SK-N-SH (cell line): ENCODE data around the gene DLG4. TPM values are rescaled to one million over a fixed set of nuclear protein-coding genes. Genes with fewer than 3 reads are reported as not detected.

Experiments used
- CTCF ChIA-PET: fragments of 300-600, 350-600 bp; formaldehyde crosslinking; extraction: SDS; loops from one replicate; lab custom pipeline; 2021; lab: Yijun Ruan, JAX
- POLR2A ChIA-PET: fragments of 350-600 bp; sonication (Branson Sonifier 250); formaldehyde crosslinking; extraction: SDS; loops from one replicate; lab custom pipeline; 2020; ENCODE audit warnings: antibody characterized with exemption, inconsistent platforms; lab: Yijun Ruan, JAX
- DNase-seq: peaks from one replicate; pipeline ENCODE4 v3.0.0; 2012
- H2AFZ ChIP-seq: fragments of 200-600 bp; sonication (generic); 2 replicates; pipeline ENCODE4 v1.8.1; 2016; ENCODE audit warnings: antibody characterized with exemption, mild to moderate bottlenecking, low read depth
- H3F3A ChIP-seq: fragments of 200-600 bp; sonication (generic); replicated peaks from 2 replicates; pipeline ENCODE3; 2016; ENCODE audit warnings: antibody characterized with exemption, mild to moderate bottlenecking; ENCODE audit not compliant: insufficient read depth
- H3K27ac ChIP-seq, 2 experiments: fragments of 200-500 bp in 1 of 2; fragments of 200-600 bp in 1 of 2; sonication (Bioruptor generic) in 1 of 2; sonication (generic), shearing (Covaris generic) in 1 of 2; 2 replicates each; pipeline versions ENCODE4 v1.5.1 to v1.6.1; 2014 to 2016; ENCODE audit warnings: low read depth in 2 of 2, inconsistent platforms in 1 of 2, low read length in 1 of 2, mild to moderate bottlenecking in 1 of 2, mixed read lengths in 1 of 2
- H3K27me3 ChIP-seq: fragments of 200-600 bp; sonication (generic), shearing (Covaris generic); 2 replicates; pipeline ENCODE4 v1.6.1; 2016; ENCODE audit warnings: mixed run types; ENCODE audit not compliant: insufficient read depth
- H3K36me3 ChIP-seq, 2 experiments: fragments of 200-500 bp in 1 of 2; fragments of 200-600 bp in 1 of 2; sonication (Bioruptor generic) in 1 of 2; sonication (generic) in 1 of 2; replicated peaks in 1 of 2; 2 replicates each; pipeline versions ENCODE3 to v1.5.1; 2014 to 2016; ENCODE audit warnings: low read length in 1 of 2, mild to moderate bottlenecking in 1 of 2; ENCODE audit not compliant: insufficient read depth in 2 of 2, control insufficient read depth in 1 of 2
- H3K4me1 ChIP-seq, 2 experiments: fragments of 200-500 bp in 1 of 2; fragments of 200-600 bp in 1 of 2; sonication (Bioruptor generic) in 1 of 2; sonication (generic), shearing (Covaris generic) in 1 of 2; 2 replicates each; pipeline versions ENCODE4 v1.5.1 to v1.6.1; 2014 to 2016; ENCODE audit warnings: low read depth in 1 of 2, low read length in 1 of 2, mixed run types in 1 of 2; ENCODE audit not compliant: insufficient read depth in 2 of 2, control insufficient read depth in 1 of 2
- H3K4me2 ChIP-seq: fragments of 200-600 bp; sonication (generic), shearing (Covaris generic); 2 replicates; pipeline ENCODE4 v1.6.1; 2017; ENCODE audit warnings: mixed run types
- H3K4me3 ChIP-seq, 2 experiments: fragments of 200-500 bp in 1 of 2; fragments of 200-600 bp in 1 of 2; sonication (Bioruptor generic) in 1 of 2; sonication (generic), shearing (Covaris generic) in 1 of 2; 2 replicates each; pipeline versions ENCODE4 v1.5.1 to v1.8.1; 2014 to 2016; ENCODE audit warnings: low read depth in 2 of 2, inconsistent platforms in 1 of 2, low read length in 1 of 2, mild to moderate bottlenecking in 1 of 2, mixed read lengths in 1 of 2, moderate library complexity in 1 of 2
- H3K79me2 ChIP-seq: fragments of 200-600 bp; sonication (generic); 2 replicates; pipeline ENCODE4 v1.8.1; 2017; ENCODE audit warnings: mild to moderate bottlenecking; ENCODE audit not compliant: insufficient read depth
- H3K9ac ChIP-seq: fragments of 200-600 bp; sonication (generic); 2 replicates; pipeline ENCODE4 v1.6.1; 2017; ENCODE audit warnings: mixed run types
- H3K9me2 ChIP-seq: fragments of 200-600 bp; sonication (generic); 2 replicates; pipeline ENCODE4 v1.6.1; 2017; ENCODE audit warnings: mixed run types
- H3K9me3 ChIP-seq: fragments of 200-600 bp; sonication (generic); 2 replicates; pipeline ENCODE4 v1.6.1; 2017; ENCODE audit warnings: mixed run types, mild to moderate bottlenecking, moderate library complexity
- H4K20me1 ChIP-seq: fragments of 200-600 bp; sonication (generic); 2 replicates; pipeline ENCODE4 v1.6.1; 2017; ENCODE audit warnings: mild to moderate bottlenecking, mixed run types; ENCODE audit not compliant: insufficient read depth
- CHD2 ChIP-seq: fragments of 150-350 bp; IDR thresholded peaks from 2 replicates; pipeline ENCODE4 v1.6.1; 2018; ENCODE audit warnings: low read length; ENCODE audit not compliant: partially characterized antibody
- EZH2phosphoT487 ChIP-seq: fragments of 200-600 bp; sonication (generic); IDR thresholded peaks from 2 replicates; pipeline ENCODE4 v1.6.1; 2017; ENCODE audit warnings: low read depth, mixed run types, mild to moderate bottlenecking, antibody characterized with exemption, moderate library complexity, borderline replicate concordance
- FOXM1 ChIP-seq: IDR thresholded peaks from 2 replicates; pipeline ENCODE4 v1.4.0; 2012; ENCODE audit warnings: low read depth, mild to moderate bottlenecking
- GABPA ChIP-seq: IDR thresholded peaks from 2 replicates; pipeline ENCODE4 v1.4.0; 2012; ENCODE audit warnings: low read depth, mild to moderate bottlenecking
- GATA2 ChIP-seq: sonication (generic); formaldehyde crosslinking; IDR thresholded peaks from 2 replicates; pipeline ENCODE4 v1.5.0; 2020; ENCODE audit warnings: mild to moderate bottlenecking, missing genetic modification reagents
- MEF2A ChIP-seq: IDR thresholded peaks from 2 replicates; pipeline ENCODE4 v1.4.0; 2012; ENCODE audit warnings: low read depth, borderline replicate concordance
- MXI1 ChIP-seq: IDR thresholded peaks from 2 replicates; pipeline ENCODE4 v1.6.1; 2012; ENCODE audit warnings: mild to moderate bottlenecking, low read depth, low read length, improper control_type of control experiment
- NFIC ChIP-seq: IDR thresholded peaks from 2 replicates; pipeline ENCODE4 v1.4.0; 2012; ENCODE audit warnings: borderline replicate concordance
- POLR2AphosphoS5 ChIP-seq: IDR thresholded peaks from 2 replicates; pipeline ENCODE4 v1.6.1; 2012; ENCODE audit warnings: low read depth, low read length
- RCOR1 ChIP-seq: fragments of 150-350 bp; IDR thresholded peaks from 2 replicates; pipeline ENCODE4 v1.6.1; 2017; ENCODE audit warnings: antibody characterized with exemption, low read length
- RFX5 ChIP-seq: IDR thresholded peaks from 2 replicates; pipeline ENCODE4 v1.6.1; 2012; ENCODE audit warnings: mild to moderate bottlenecking, improper control_type of control experiment, low read length
- SIN3A ChIP-seq: IDR thresholded peaks from 2 replicates; pipeline ENCODE4 v1.6.1; 2012; ENCODE audit warnings: low read depth, mild to moderate bottlenecking, low read length, moderate library complexity, borderline replicate concordance
- SMC3 ChIP-seq: IDR thresholded peaks from 2 replicates; pipeline ENCODE4 v1.6.1; 2012; ENCODE audit warnings: low read depth, low read length, improper control_type of control experiment
- TAF1 ChIP-seq: IDR thresholded peaks from 2 replicates; pipeline ENCODE4 v1.6.1; 2012; ENCODE audit warnings: low read depth, mild to moderate bottlenecking, low read length, moderate library complexity, borderline replicate concordance
- TCF12 ChIP-seq: IDR thresholded peaks from 2 replicates; pipeline ENCODE4 v1.4.0; 2012
- TEAD4 ChIP-seq: IDR thresholded peaks from 2 replicates; pipeline ENCODE4 v1.4.0; 2012; ENCODE audit warnings: mild to moderate bottlenecking, borderline replicate concordance; ENCODE audit not compliant: insufficient read depth
- YY1 ChIP-seq: IDR thresholded peaks from 2 replicates; pipeline ENCODE4 v1.4.0; 2012; ENCODE audit warnings: low read depth, mild to moderate bottlenecking
- WGBS: methylation state at CpG from one replicate; pipeline ENCODE4 v1.1.6; 2017; ENCODE audit warnings: low lambda C conversion rate; 5-methylcytosine and 5-hydroxymethylcytosine counted together
- polyA plus RNA-seq, 3 experiments: library from polyadenylated mRNA; depleted of rRNA; stranded (reverse); fragments of >200 nt; gene quantifications; 2 replicates each; pipeline ENCODE4 v1.2.3, GENCODE V29; 2012
- TF ChIP-seq, protein P1 (sequence below): IDR thresholded peaks from 2 replicates; pipeline ENCODE4 v1.6.1; 2012; ENCODE audit warnings: mild to moderate bottlenecking, low read depth, low read length, moderate library complexity
- TF ChIP-seq, protein P2 (sequence below): IDR thresholded peaks from 2 replicates; pipeline ENCODE4 v1.4.0; 2012; ENCODE audit warnings: low read depth, borderline replicate concordance

The DLG4 gene
- polyA plus RNA-seq, 1 of the 3 experiments (the other 2 are of a cell fraction) = 30.5 TPM

GRCh38 chr17:7225711-7226331, 6.2 kb upstream of the DLG4 start:
- no peaks in the 10 kb centered on the region for H3K9me2 ChIP-seq
- no peak overlapping the region for H3K4me3 ChIP-seq
- no peak overlapping the region for H2AFZ ChIP-seq
- H3K79me2 ChIP-seq = peaks cover 26% of the 10 kb centered on the region
- H3K27ac ChIP-seq = peak overlapping the region in 1 of 2 experiments; percentile 17; a peak in 1 of 4 replicates
- peaks cover 25% of the 10 kb centered on the region for H3F3A ChIP-seq
- no peak overlapping the region for H3K4me2 ChIP-seq
- no peaks in the 10 kb centered on the region for H3K9me3 ChIP-seq
- no peak for DNase-seq
- TF ChIP-seq EZH2phosphoT487 = no peak
- TF ChIP-seq, protein P1, sequence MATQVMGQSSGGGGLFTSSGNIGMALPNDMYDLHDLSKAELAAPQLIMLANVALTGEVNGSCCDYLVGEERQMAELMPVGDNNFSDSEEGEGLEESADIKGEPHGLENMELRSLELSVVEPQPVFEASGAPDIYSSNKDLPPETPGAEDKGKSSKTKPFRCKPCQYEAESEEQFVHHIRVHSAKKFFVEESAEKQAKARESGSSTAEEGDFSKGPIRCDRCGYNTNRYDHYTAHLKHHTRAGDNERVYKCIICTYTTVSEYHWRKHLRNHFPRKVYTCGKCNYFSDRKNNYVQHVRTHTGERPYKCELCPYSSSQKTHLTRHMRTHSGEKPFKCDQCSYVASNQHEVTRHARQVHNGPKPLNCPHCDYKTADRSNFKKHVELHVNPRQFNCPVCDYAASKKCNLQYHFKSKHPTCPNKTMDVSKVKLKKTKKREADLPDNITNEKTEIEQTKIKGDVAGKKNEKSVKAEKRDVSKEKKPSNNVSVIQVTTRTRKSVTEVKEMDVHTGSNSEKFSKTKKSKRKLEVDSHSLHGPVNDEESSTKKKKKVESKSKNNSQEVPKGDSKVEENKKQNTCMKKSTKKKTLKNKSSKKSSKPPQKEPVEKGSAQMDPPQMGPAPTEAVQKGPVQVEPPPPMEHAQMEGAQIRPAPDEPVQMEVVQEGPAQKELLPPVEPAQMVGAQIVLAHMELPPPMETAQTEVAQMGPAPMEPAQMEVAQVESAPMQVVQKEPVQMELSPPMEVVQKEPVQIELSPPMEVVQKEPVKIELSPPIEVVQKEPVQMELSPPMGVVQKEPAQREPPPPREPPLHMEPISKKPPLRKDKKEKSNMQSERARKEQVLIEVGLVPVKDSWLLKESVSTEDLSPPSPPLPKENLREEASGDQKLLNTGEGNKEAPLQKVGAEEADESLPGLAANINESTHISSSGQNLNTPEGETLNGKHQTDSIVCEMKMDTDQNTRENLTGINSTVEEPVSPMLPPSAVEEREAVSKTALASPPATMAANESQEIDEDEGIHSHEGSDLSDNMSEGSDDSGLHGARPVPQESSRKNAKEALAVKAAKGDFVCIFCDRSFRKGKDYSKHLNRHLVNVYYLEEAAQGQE = no peak
- TF ChIP-seq CHD2 = no peak
- no peak for TF ChIP-seq POLR2AphosphoS5
- no peak for TF ChIP-seq TCF12
- TF ChIP-seq RFX5 = no peak
- TF ChIP-seq TEAD4 = no peak
- TF ChIP-seq MEF2A = no peak
- no peak for TF ChIP-seq SIN3A
- no peak for TF ChIP-seq SMC3
- no peak for TF ChIP-seq GATA2
- TF ChIP-seq NFIC = no peak
- ChIA-PET POLR2A (interaction anchor here (1.0 to 1.4 kb wide), 2 partner anchors 8 to 180 kb away, joined by 3 read pairs; partner anchors contain the start of gene DVL2), CTCF (interaction anchor here (0.6 to 2.3 kb wide), 2 partner anchors 71 to 96 kb away, joined by 3 to 8 read pairs; no protein-coding TSS in a partner anchor)
- H3K9ac ChIP-seq = no peak overlapping the region
- no peaks in the 10 kb centered on the region for H3K27me3 ChIP-seq
- H3K36me3 ChIP-seq = peaks cover 48 to 84% of the 10 kb centered on the region in 2 experiments
- H3K4me1 ChIP-seq = peaks cover 0 to 13% of the 10 kb centered on the region in 2 experiments; a peak in 2 of 4 replicates
- WGBS = 86% methylated on average over 8 of the region's 21 CpGs
- H4K20me1 ChIP-seq = peaks cover 13% of the 10 kb centered on the region

GRCh38 chr17:7224661-7225111, 5.0 kb upstream of the DLG4 start:
- no peak overlapping the region for H2AFZ ChIP-seq
- H4K20me1 ChIP-seq = peaks cover 1% of the 10 kb centered on the region; the same call in 1 of the 2 replicates
- no peak overlapping the region for H3K9ac ChIP-seq
- no peak overlapping the region for H3K4me3 ChIP-seq
- no peak overlapping the region for H3K4me2 ChIP-seq
- H3K79me2 ChIP-seq = peaks cover 24% of the 10 kb centered on the region
- ChIA-PET POLR2A (interaction anchor here (1.4 to 4.9 kb wide), 3 partner anchors 10 to 179 kb away, joined by 3 to 27 read pairs (median 6); partner anchors contain the start of gene DVL2), CTCF (interaction anchor here (2.3 to 3.5 kb wide), 2 partner anchors 10 to 72 kb away, joined by 8 to 15 read pairs; no protein-coding TSS in a partner anchor)
- H3K27ac ChIP-seq = no peak overlapping the region
- H3K9me2 ChIP-seq = no peaks in the 10 kb centered on the region
- H3K9me3 ChIP-seq = no peaks in the 10 kb centered on the region
- DNase-seq = no peak
- H3F3A ChIP-seq = peaks cover 32% of the 10 kb centered on the region
- peaks cover 0 to 19% of the 10 kb centered on the region in 2 experiments; a peak in 2 of 4 replicates for H3K4me1 ChIP-seq
- H3K36me3 ChIP-seq = peaks cover 44 to 73% of the 10 kb centered on the region in 2 experiments
- 81% methylated on average over 5 of the region's 15 CpGs for WGBS
- no peaks in the 10 kb centered on the region for H3K27me3 ChIP-seq
- TF ChIP-seq POLR2AphosphoS5 = no peak
- TF ChIP-seq CHD2 = no peak
- no peak for TF ChIP-seq GABPA
- TF ChIP-seq FOXM1 = no peak
- TF ChIP-seq NFIC = no peak
- no peak for TF ChIP-seq MXI1
- no peak for TF ChIP-seq TEAD4
- TF ChIP-seq, protein P1 = no peak
- no peak for TF ChIP-seq TAF1
- no peak for TF ChIP-seq RFX5
- TF ChIP-seq, protein P2, sequence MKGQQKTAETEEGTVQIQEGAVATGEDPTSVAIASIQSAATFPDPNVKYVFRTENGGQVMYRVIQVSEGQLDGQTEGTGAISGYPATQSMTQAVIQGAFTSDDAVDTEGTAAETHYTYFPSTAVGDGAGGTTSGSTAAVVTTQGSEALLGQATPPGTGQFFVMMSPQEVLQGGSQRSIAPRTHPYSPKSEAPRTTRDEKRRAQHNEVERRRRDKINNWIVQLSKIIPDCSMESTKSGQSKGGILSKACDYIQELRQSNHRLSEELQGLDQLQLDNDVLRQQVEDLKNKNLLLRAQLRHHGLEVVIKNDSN = no peak
- no peak for TF ChIP-seq YY1
- TF ChIP-seq RCOR1 = no peak
